AG09319 (cell line): ENCODE data around the gene TRPC4.

Experiments used
- DNase-seq: peaks from one replicate; pipeline ENCODE4 v3.0.0-alpha.2; 2010; ENCODE audit warnings: low read depth; ENCODE audit errors: extremely low read depth
- CTCF ChIP-seq: IDR thresholded peaks from 2 replicates; pipeline ENCODE4 v1.5.1; 2011; ENCODE audit warnings: low read depth, mild to moderate bottlenecking, inconsistent platforms, low read length, moderate library complexity

The TRPC4 gene

GRCh38 chr13:37685206-37685605 is 184.4 kb downstream of the TRPC4 start:
- TF ChIP-seq CTCF: no peak

GRCh38 chr13:37682496-37682895 is 187.1 kb downstream of the TRPC4 start:
- no peak for DNase-seq
- no peak for TF ChIP-seq CTCF

More at GRCh38 chr13:37685206-37685605, 184.4 kb downstream of the TRPC4 start:
- no peak for DNase-seq

GRCh38 chr13:37681281-37682032 is 188.1 kb downstream of the TRPC4 start:
- no peak for TF ChIP-seq CTCF

GRCh38 chr13:37680137-37680536 is 189.4 kb downstream of the TRPC4 start:
- no peak for TF ChIP-seq CTCF
- no peak for DNase-seq

More at GRCh38 chr13:37681281-37682032, 188.1 kb downstream of the TRPC4 start:
- peak; percentile 16 for DNase-seq

- TF ChIP-seq CTCF: peak; percentile 2
- DNase-seq: no peak
Measured at GRCh38 chr13:37679043-37679442, 190.5 kb downstream of the TRPC4 start.

GRCh38 chr13:37669845-37670244 is 199.7 kb downstream of the TRPC4 start:
- no peak for DNase-seq
- no peak for TF ChIP-seq CTCF

- DNase-seq: no peak
- no peak for TF ChIP-seq CTCF
Measured at GRCh38 chr13:37667702-37668101, 201.9 kb downstream of the TRPC4 start.
